Measurements from ENCODE around the gene TAB3. TPM values are rescaled to one million over a fixed set of nuclear protein-coding genes. Genes with fewer than 3 reads are reported as not detected.

Gene TAB3
- total RNA-seq, 1 donor from 2014 or later = 5.4 TPM

Other genes starting within 250 kb of the TAB3 start
- 3.9 and 4.0 TPM in 2 replicates for gene GK, start 235.8 kb downstream of the TAB3 start, total RNA-seq
- gene FTHL17, start 182.8 kb upstream of the TAB3 start, total RNA-seq = not detected in 2 replicates

Data from lung microvascular endothelial cell (primary cell).